Endothelial cell of umbilical vein (primary cell): ENCODE measurements around the gene CEBPB. TPM values are rescaled to one million over a fixed set of nuclear protein-coding genes. Genes with fewer than 3 reads are reported as not detected.

Experiments used
- BruUV-seq: library from RNA; stranded (reverse); fragments of 400-500 nt; replicated peaks from 2 replicates; lab custom pipeline; 2021; lab: Mats Ljungman, UMichigan
- CTCF ChIA-PET: fragments of 300-600, 350-600 bp; sonication (Branson Sonifier 250); formaldehyde crosslinking; loops from one replicate; lab custom pipeline; 2021; ENCODE audit warnings: antibody characterized with exemption, inconsistent platforms; lab: Charles Lee
- POLR2A ChIA-PET: fragments of 300-600, 350-600 bp; sonication (Branson Sonifier 250); formaldehyde crosslinking; loops from one replicate; lab custom pipeline; 2021; ENCODE audit warnings: antibody characterized with exemption, inconsistent platforms; lab: Charles Lee
- DNase-seq: peaks from one replicate; pipeline ENCODE4 v3.0.0-alpha.2; 2011; ENCODE audit warnings: low read depth, low spot score
- FAIRE-seq: peaks from 2 replicates; lab custom pipeline; 2011; peaks lifted over from hg19 to GRCh38; lab: Jason Lieb, UNC
- H2AFZ ChIP-seq: 2 replicates; pipeline ENCODE4 v1.6.0; 2012; ENCODE audit warnings: low read depth, low read length, control low read depth, inconsistent platforms
- H3K27ac ChIP-seq: 2 replicates; pipeline ENCODE4 v1.5.1; 2011; ENCODE audit warnings: low read depth, mild to moderate bottlenecking, control low read depth, low read length, moderate library complexity; ENCODE audit not compliant: insufficient read depth
- H3K27me3 ChIP-seq, 2 experiments: 2 replicates each; pipeline versions ENCODE4 v1.6.0 to v1.6.1; 2011; ENCODE audit warnings: low read length in 2 of 2, mixed read lengths in 1 of 2; ENCODE audit not compliant: control insufficient read depth in 2 of 2, insufficient read depth in 2 of 2
- H3K36me3 ChIP-seq, 2 experiments: 2 replicates in 1 of 2; 3 replicates in 1 of 2; pipeline ENCODE4 v1.5.1; 2011; ENCODE audit warnings: low read length in 2 of 2, mild to moderate bottlenecking in 1 of 2, moderate library complexity in 1 of 2; ENCODE audit not compliant: control insufficient read depth in 2 of 2, insufficient read depth in 2 of 2; ENCODE audit errors: extremely low read depth in 1 of 2
- H3K4me1 ChIP-seq: 3 replicates; pipeline ENCODE4 v1.5.1; 2011; ENCODE audit warnings: mild to moderate bottlenecking, low read length; ENCODE audit not compliant: control insufficient read depth, insufficient read depth; ENCODE audit errors: extremely low read depth
- H3K4me2 ChIP-seq: 2 replicates; pipeline ENCODE4 v1.6.1; 2011; ENCODE audit warnings: low read length, control low read depth, mixed read lengths; ENCODE audit not compliant: insufficient read depth
- H3K4me3 ChIP-seq, 3 experiments: fragments of 200-600 bp in 1 of 3; sonication (generic), shearing (Covaris generic) in 1 of 3; replicated peaks in 1 of 3; 2 replicates each; pipeline ENCODE4 v1.5.1; 2011 to 2016; ENCODE audit warnings: control low read depth in 3 of 3, low read length in 3 of 3, mild to moderate bottlenecking in 2 of 3, inconsistent platforms in 1 of 3, low read depth in 1 of 3, moderate library complexity in 1 of 3; ENCODE audit not compliant: insufficient read depth in 1 of 3
- H3K79me2 ChIP-seq: 2 replicates; pipeline ENCODE4 v1.6.0; 2012; ENCODE audit warnings: low read length, inconsistent platforms; ENCODE audit not compliant: control insufficient read depth, insufficient read depth
- H3K9ac ChIP-seq: replicated peaks from 2 replicates; pipeline ENCODE3; 2011; ENCODE audit warnings: low read length, control low read depth; ENCODE audit not compliant: insufficient read depth; ENCODE audit errors: extremely low read depth
- H3K9me1 ChIP-seq: replicated peaks from 3 replicates; pipeline ENCODE4 v1.6.0; 2011; ENCODE audit warnings: mild to moderate bottlenecking, low read length; ENCODE audit not compliant: control insufficient read depth, insufficient read depth; ENCODE audit errors: extremely low read depth
- H3K9me3 ChIP-seq: replicated peaks from 2 replicates; pipeline ENCODE4 v1.5.1; 2012; ENCODE audit warnings: low read length, inconsistent platforms; ENCODE audit not compliant: control insufficient read depth, insufficient read depth
- H4K20me1 ChIP-seq: replicated peaks from 2 replicates; pipeline ENCODE3; 2011; ENCODE audit warnings: mild to moderate bottlenecking, low read length; ENCODE audit not compliant: control insufficient read depth, insufficient read depth; ENCODE audit errors: extremely low read depth
- FOS ChIP-seq: IDR thresholded peaks from 2 replicates; pipeline ENCODE4 v1.6.1; 2011; ENCODE audit warnings: mild to moderate bottlenecking, low read length, moderate library complexity, borderline replicate concordance; ENCODE audit not compliant: insufficient read depth
- GATA2 ChIP-seq: IDR thresholded peaks from 2 replicates; pipeline ENCODE4 v1.7.0; 2011; ENCODE audit warnings: low read depth, mild to moderate bottlenecking, moderate library complexity, mixed read lengths, low read length; ENCODE audit not compliant: insufficient read length, insufficient read depth
- JUN ChIP-seq: IDR thresholded peaks from 2 replicates; pipeline ENCODE4 v1.6.1; 2011; ENCODE audit warnings: borderline replicate concordance, low read depth; ENCODE audit not compliant: insufficient read length, insufficient read depth
- POLR2A ChIP-seq: IDR thresholded peaks from 2 replicates; pipeline ENCODE4 v1.6.1; 2012; ENCODE audit warnings: low read depth, mild to moderate bottlenecking, control low read depth, low read length
- POLR2AphosphoS5 ChIP-seq: IDR thresholded peaks from 2 replicates; pipeline ENCODE4 v1.6.1; 2012; ENCODE audit warnings: low read depth, mild to moderate bottlenecking, control low read depth, low read length, moderate library complexity; ENCODE audit not compliant: insufficient read depth
- dilution Hi-C: fragments of 300-500 bp; cut with MboI; formaldehyde crosslinking; loops from one replicate; pipeline ENCODE4 v1.15.0; 2019; ENCODE audit warnings: low sequenced_read_pairs; ENCODE audit not compliant: extremely low pct_ligation_motif_present
- intact Hi-C: fragments of 100-400 bp; cut with micrococcal nuclease; formaldehyde crosslinking; loops from one replicate; pipeline ENCODE4 v1.10.0; 2022
- polyA plus RNA-seq, 4 experiments: library from polyadenylated mRNA; depleted of rRNA in 3 of 4; stranded (reverse) in 3 of 4; unstranded in 1 of 4; fragments of >200 nt; gene quantifications; 2 replicates each; pipeline versions ENCODE4 v1.2.1 to v1.2.3, GENCODE V29; 2011 to 2012; ENCODE audit warnings: missing spikeins in 1 of 4
- total RNA-seq: library from RNA; stranded (reverse); gene quantifications from 2 replicates; pipeline ENCODE4 v1.2.3, GENCODE V29; 2021
- TF ChIP-seq, protein P1 (sequence below): IDR thresholded peaks from 2 replicates; pipeline ENCODE4 v1.6.1; 2011; ENCODE audit not compliant: insufficient read depth, insufficient read length

The CEBPB gene
- total and polyA plus RNA-seq, 2 donors (not counting 3 experiments of a cell fraction or from before 2014, with no cell fraction given), result 3.7 to 11.4 TPM

- POLR2A ChIA-PET, result interaction anchor here (0.6 to 1.2 kb wide), 2 partner anchors 254 to 381 kb away, joined by 3 read pairs; no protein-coding TSS in a partner anchor
- H3K9me1 ChIP-seq, result no peaks in the 10 kb centered on the region
- peak overlapping the region; percentile 82 for H3K9ac ChIP-seq
- peak; percentile 36 for DNase-seq
- H3K4me1 ChIP-seq, result peaks cover 12% of the 10 kb centered on the region
- H3K4me3 ChIP-seq, result peak overlapping the region; percentile 24 to 60 (median 42)
- H3K27ac ChIP-seq, result peak overlapping the region; percentile 64
- CTCF ChIA-PET, result interaction anchor here (0.9 to 5.5 kb wide), 16 partner anchors 12 to 553 kb away, joined by 3 to 52 read pairs (median 4); no protein-coding TSS in a partner anchor
- no peaks in the 10 kb centered on the region for H3K9me3 ChIP-seq
- H4K20me1 ChIP-seq, result no peaks in the 10 kb centered on the region
- H3K4me2 ChIP-seq, result peak overlapping the region; percentile 54
- no TSS peak for BruUV-seq
- peak overlapping the region; percentile 60 for H2AFZ ChIP-seq
- dilution Hi-C loops (no loop called here), intact Hi-C loops (loop anchor here (2.0 kb wide), 1 partner anchor 188 kb away; no protein-coding TSS in a partner anchor)
- H3K79me2 ChIP-seq, result peaks cover 11% of the 10 kb centered on the region
- H3K36me3 ChIP-seq, result no peaks in the 10 kb centered on the region
- no peak for TF ChIP-seq FOS
- no peak for TF ChIP-seq POLR2AphosphoS5
- TF ChIP-seq, protein P1, sequence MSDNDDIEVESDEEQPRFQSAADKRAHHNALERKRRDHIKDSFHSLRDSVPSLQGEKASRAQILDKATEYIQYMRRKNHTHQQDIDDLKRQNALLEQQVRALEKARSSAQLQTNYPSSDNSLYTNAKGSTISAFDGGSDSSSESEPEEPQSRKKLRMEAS, result no peak
- TF ChIP-seq POLR2A, result peak; percentile 33
- TF ChIP-seq GATA2, result no peak
- no peak for TF ChIP-seq JUN
- peak; percentile 65 for FAIRE-seq
- no peaks in the 10 kb centered on the region for H3K27me3 ChIP-seq
Measured at GRCh38 chr20:50191065-50191543, 474 bp downstream of the CEBPB start.
